ENCODE data around the gene ACADS. TPM values are rescaled to one million over a fixed set of nuclear protein-coding genes. Genes with fewer than 3 reads are reported as not detected.

The ACADS gene
- total and polyA plus RNA-seq, 9 of the 15 experiments (the other 6 are each of a cell fraction or from before 2014, with no cell fraction given), result 0.06 to 20.3 (median 8.8) TPM

GRCh38 chr12:120686690-120687577 lies 38.7 kb upstream of the ACADS start, which contains the start of gene MLEC (continued):
- TF ChIP-seq JUND (IDR thresholded peaks at IDR 0.05; ENCODE audit: borderline replicate concordance, low read depth, low read length) (0 out of 2 replicates have a peak, but pooled peaks have one; percentile 2), JUND (tag; IDR thresholded peaks at IDR 0.05; ENCODE audit: borderline replicate concordance, low read depth, low read length) (peak; percentile 54; the same call in 1 of the 3 replicates), FIP1L1 (IDR thresholded peaks at IDR 0.05; ENCODE audit: low read depth, low read length, poor library complexity, severe bottlenecking) (peak; percentile 46), PCBP2 (IDR thresholded peaks at IDR 0.05; ENCODE audit: low read depth, low read length, poor library complexity, severe bottlenecking) (no peak), LARP7 (IDR thresholded peaks at IDR 0.05) (no peak), TAF7 (tag; IDR thresholded peaks at IDR 0.05) (0 out of 2 replicates have a peak, but pooled peaks have one; percentile 12), KLF13 (tag; IDR thresholded peaks at IDR 0.05; ENCODE audit: borderline replicate concordance, low read depth) (peak; percentile 95), RBM14 (IDR thresholded peaks at IDR 0.05; ENCODE audit: borderline replicate concordance, insufficient read depth, low read depth, low read length) (no peak), NFE2L1 (tag; IDR thresholded peaks at IDR 0.05; ENCODE audit: borderline replicate concordance, low read depth) (no peak), NFYB (IDR thresholded peaks at IDR 0.05; ENCODE audit: extremely low read depth, insufficient read length) (peak; percentile 75), NR4A1 (CRISPR knock-in tag; IDR thresholded peaks at IDR 0.05) (no peak), NR4A1 (tag; IDR thresholded peaks at IDR 0.05) (no peak), SAFB2 (IDR thresholded peaks at IDR 0.05; ENCODE audit: borderline replicate concordance, low read depth, low read length, severe bottlenecking) (no peak), TEAD1 (CRISPR knock-in tag; IDR thresholded peaks at IDR 0.05) (no peak; a peak in 1 of 4 replicates), CBFB (CRISPR knock-in tag; IDR thresholded peaks at IDR 0.05) (peak; percentile 95)
- TF ChIP-seq, protein P1, sequence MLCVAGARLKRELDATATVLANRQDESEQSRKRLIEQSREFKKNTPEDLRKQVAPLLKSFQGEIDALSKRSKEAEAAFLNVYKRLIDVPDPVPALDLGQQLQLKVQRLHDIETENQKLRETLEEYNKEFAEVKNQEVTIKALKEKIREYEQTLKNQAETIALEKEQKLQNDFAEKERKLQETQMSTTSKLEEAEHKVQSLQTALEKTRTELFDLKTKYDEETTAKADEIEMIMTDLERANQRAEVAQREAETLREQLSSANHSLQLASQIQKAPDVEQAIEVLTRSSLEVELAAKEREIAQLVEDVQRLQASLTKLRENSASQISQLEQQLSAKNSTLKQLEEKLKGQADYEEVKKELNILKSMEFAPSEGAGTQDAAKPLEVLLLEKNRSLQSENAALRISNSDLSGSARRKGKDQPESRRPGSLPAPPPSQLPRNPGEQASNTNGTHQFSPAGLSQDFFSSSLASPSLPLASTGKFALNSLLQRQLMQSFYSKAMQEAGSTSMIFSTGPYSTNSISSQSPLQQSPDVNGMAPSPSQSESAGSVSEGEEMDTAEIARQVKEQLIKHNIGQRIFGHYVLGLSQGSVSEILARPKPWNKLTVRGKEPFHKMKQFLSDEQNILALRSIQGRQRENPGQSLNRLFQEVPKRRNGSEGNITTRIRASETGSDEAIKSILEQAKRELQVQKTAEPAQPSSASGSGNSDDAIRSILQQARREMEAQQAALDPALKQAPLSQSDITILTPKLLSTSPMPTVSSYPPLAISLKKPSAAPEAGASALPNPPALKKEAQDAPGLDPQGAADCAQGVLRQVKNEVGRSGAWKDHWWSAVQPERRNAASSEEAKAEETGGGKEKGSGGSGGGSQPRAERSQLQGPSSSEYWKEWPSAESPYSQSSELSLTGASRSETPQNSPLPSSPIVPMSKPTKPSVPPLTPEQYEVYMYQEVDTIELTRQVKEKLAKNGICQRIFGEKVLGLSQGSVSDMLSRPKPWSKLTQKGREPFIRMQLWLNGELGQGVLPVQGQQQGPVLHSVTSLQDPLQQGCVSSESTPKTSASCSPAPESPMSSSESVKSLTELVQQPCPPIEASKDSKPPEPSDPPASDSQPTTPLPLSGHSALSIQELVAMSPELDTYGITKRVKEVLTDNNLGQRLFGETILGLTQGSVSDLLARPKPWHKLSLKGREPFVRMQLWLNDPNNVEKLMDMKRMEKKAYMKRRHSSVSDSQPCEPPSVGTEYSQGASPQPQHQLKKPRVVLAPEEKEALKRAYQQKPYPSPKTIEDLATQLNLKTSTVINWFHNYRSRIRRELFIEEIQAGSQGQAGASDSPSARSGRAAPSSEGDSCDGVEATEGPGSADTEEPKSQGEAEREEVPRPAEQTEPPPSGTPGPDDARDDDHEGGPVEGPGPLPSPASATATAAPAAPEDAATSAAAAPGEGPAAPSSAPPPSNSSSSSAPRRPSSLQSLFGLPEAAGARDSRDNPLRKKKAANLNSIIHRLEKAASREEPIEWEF (CRISPR knock-in tag; IDR thresholded peaks at IDR 0.05), result no peak
- TF ChIP-seq, protein P2, sequence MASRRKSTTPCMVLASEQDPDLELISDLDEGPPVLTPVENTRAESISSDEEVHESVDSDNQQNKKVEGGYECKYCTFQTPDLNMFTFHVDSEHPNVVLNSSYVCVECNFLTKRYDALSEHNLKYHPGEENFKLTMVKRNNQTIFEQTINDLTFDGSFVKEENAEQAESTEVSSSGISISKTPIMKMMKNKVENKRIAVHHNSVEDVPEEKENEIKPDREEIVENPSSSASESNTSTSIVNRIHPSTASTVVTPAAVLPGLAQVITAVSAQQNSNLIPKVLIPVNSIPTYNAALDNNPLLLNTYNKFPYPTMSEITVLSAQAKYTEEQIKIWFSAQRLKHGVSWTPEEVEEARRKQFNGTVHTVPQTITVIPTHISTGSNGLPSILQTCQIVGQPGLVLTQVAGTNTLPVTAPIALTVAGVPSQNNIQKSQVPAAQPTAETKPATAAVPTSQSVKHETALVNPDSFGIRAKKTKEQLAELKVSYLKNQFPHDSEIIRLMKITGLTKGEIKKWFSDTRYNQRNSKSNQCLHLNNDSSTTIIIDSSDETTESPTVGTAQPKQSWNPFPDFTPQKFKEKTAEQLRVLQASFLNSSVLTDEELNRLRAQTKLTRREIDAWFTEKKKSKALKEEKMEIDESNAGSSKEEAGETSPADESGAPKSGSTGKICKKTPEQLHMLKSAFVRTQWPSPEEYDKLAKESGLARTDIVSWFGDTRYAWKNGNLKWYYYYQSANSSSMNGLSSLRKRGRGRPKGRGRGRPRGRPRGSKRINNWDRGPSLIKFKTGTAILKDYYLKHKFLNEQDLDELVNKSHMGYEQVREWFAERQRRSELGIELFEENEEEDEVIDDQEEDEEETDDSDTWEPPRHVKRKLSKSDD (conservative IDR thresholded peaks at IDR 0.05; ENCODE audit: low read length), result no peak

Data from K562 (cell line).